ENCODE results near the gene TARBP2. TPM values are rescaled to one million over a fixed set of nuclear protein-coding genes. Genes with fewer than 3 reads are reported as not detected.

TARBP2 gene
- total and polyA plus RNA-seq, 4 donors, result 15.7 to 22.0 (median 18.4) TPM

GRCh38 chr12:53538209-53538689 is 37.2 kb downstream of the TARBP2 start:
- Histone ChIP-seq H3K27ac (ENCODE audit: low read depth in 1 of 2, low read length in 2 of 2) (peak overlapping the region; percentile 53 to 59), H3K9ac (ENCODE audit: low read depth in 1 of 2, low read length in 2 of 2) (no peak overlapping the region), H3K4me3 (ENCODE audit: low read depth in 1 of 3, low read length in 3 of 3) (no peak overlapping the region), H3K9me3 (ENCODE audit: control insufficient read depth in 4 of 4, low read length in 3 of 4) (no peaks in the 10 kb centered on the region), H3K4me1 (ENCODE audit: control insufficient read depth in 4 of 4, insufficient read depth in 4 of 4, low read length in 3 of 4) (peaks cover 5 to 20% (median 15%) of the 10 kb centered on the region in 4 donors), H3K36me3 (ENCODE audit: control insufficient read depth in 4 of 4, insufficient read depth in 3 of 4, low read depth in 1 of 4, low read length in 3 of 4) (peaks cover 5 to 41% (median 30%) of the 10 kb centered on the region in 4 donors), H3K27me3 (ENCODE audit: control insufficient read depth in 4 of 4, insufficient read depth in 4 of 4, low read length in 3 of 4) (no peaks in the 10 kb centered on the region)
- 15% methylated on average over 1 of the region's 1 CpG for WGBS
- TF ChIP-seq JUND (IDR thresholded peaks at IDR 0.05), result peak; percentile 80 to 81
- peak; percentile 68 to 82 for TF ChIP-seq HNF4A (conservative IDR thresholded peaks at IDR 0.05)
- peak; percentile 41 for TF ChIP-seq FOXA2 (IDR thresholded peaks at IDR 0.05)
- TF ChIP-seq GABPA (IDR thresholded peaks at IDR 0.05 in 1 of 2, conservative IDR thresholded peaks at IDR 0.05 in 1 of 2), result peak in 1 of 2 donors; percentile 48
- TF ChIP-seq, protein P1, sequence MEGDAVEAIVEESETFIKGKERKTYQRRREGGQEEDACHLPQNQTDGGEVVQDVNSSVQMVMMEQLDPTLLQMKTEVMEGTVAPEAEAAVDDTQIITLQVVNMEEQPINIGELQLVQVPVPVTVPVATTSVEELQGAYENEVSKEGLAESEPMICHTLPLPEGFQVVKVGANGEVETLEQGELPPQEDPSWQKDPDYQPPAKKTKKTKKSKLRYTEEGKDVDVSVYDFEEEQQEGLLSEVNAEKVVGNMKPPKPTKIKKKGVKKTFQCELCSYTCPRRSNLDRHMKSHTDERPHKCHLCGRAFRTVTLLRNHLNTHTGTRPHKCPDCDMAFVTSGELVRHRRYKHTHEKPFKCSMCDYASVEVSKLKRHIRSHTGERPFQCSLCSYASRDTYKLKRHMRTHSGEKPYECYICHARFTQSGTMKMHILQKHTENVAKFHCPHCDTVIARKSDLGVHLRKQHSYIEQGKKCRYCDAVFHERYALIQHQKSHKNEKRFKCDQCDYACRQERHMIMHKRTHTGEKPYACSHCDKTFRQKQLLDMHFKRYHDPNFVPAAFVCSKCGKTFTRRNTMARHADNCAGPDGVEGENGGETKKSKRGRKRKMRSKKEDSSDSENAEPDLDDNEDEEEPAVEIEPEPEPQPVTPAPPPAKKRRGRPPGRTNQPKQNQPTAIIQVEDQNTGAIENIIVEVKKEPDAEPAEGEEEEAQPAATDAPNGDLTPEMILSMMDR (IDR thresholded peaks at IDR 0.05; ENCODE audit: low read depth, low read length, missing input control), result no peak
- peak in 1 of 2 donors; percentile 43 for TF ChIP-seq RAD21 (IDR thresholded peaks at IDR 0.05)
- TF ChIP-seq, protein P2, sequence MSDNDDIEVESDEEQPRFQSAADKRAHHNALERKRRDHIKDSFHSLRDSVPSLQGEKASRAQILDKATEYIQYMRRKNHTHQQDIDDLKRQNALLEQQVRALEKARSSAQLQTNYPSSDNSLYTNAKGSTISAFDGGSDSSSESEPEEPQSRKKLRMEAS (IDR thresholded peaks at IDR 0.05), result peak; percentile 59
- peak; percentile 78 to 82 for TF ChIP-seq RXRA (IDR thresholded peaks at IDR 0.05)
- TF ChIP-seq ZBTB33 (IDR thresholded peaks at IDR 0.05), result peak; percentile 75
- TF ChIP-seq NR2F2 (IDR thresholded peaks at IDR 0.05), result peak; percentile 66
- no peak for TF ChIP-seq HNF4G (IDR thresholded peaks at IDR 0.05)
- TF ChIP-seq REST (IDR thresholded peaks at IDR 0.05), result peak; percentile 82
- TF ChIP-seq SP1 (IDR thresholded peaks at IDR 0.05), result peak; percentile 78
- TF ChIP-seq, protein P3, sequence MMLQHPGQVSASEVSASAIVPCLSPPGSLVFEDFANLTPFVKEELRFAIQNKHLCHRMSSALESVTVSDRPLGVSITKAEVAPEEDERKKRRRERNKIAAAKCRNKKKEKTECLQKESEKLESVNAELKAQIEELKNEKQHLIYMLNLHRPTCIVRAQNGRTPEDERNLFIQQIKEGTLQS (IDR thresholded peaks at IDR 0.05), result peak; percentile 76
- TF ChIP-seq YY1 (IDR thresholded peaks at IDR 0.05), result peak; percentile 76
- peak in 1 of 2 donors; percentile 22 for TF ChIP-seq EGR1 (IDR thresholded peaks at IDR 0.05; ENCODE audit: low read depth in 2 of 2)
- peak; percentile 18 for TF ChIP-seq FOXA1 (IDR thresholded peaks at IDR 0.05)
- no peak for TF ChIP-seq TAF1 (conservative IDR thresholded peaks at IDR 0.05)
- no peak for DNase-seq (ENCODE audit: low spot score)

Data from liver (tissue), 9 donors.